Neural cell (in vitro differentiated cells): ENCODE results near the gene UGT2A3. TPM values are rescaled to one million over a fixed set of nuclear protein-coding genes. Genes with fewer than 3 reads are reported as not detected.

Experiments
- H2AFZ ChIP-seq: fragments of 200-600, 300-800 bp; sonication (generic), shearing (Covaris generic); 2 replicates; pipeline ENCODE4 v1.6.0; 2014; ENCODE audit warnings: low read depth, mild to moderate bottlenecking, antibody characterized with exemption, low read length, moderate library complexity
- H3F3A ChIP-seq: fragments of 200-600 bp; shearing (Covaris generic); 2 replicates; pipeline ENCODE4 v1.6.1; 2016; ENCODE audit warnings: mild to moderate bottlenecking, moderate library complexity, mixed read lengths, antibody characterized with exemption, low read length; ENCODE audit not compliant: insufficient read depth, poor library complexity, severe bottlenecking
- H3K27ac ChIP-seq: fragments of 200-600, 300-800 bp; sonication (generic), shearing (Covaris generic); 2 replicates; pipeline ENCODE4 v1.5.1; 2014; ENCODE audit warnings: mild to moderate bottlenecking, low read length, moderate library complexity
- H3K27me3 ChIP-seq: fragments of 300-800, 200-600 bp; sonication (generic), shearing (Covaris generic); 2 replicates; pipeline ENCODE4 v1.6.0; 2014; ENCODE audit warnings: mild to moderate bottlenecking, low read depth, low read length, moderate library complexity; ENCODE audit not compliant: insufficient read depth
- H3K36me3 ChIP-seq: fragments of 300-800, 200-600 bp; sonication (generic), shearing (Covaris generic); 2 replicates; pipeline ENCODE4 v1.5.1; 2014; ENCODE audit warnings: mild to moderate bottlenecking, antibody characterized with exemption, low read length, moderate library complexity; ENCODE audit not compliant: insufficient read depth
- H3K4me2 ChIP-seq: fragments of 300-800, 200-600 bp; sonication (generic), shearing (Covaris generic); 2 replicates; pipeline ENCODE4 v1.6.0; 2014; ENCODE audit warnings: mild to moderate bottlenecking, low read length
- H3K4me3 ChIP-seq: fragments of 300-800, 200-600 bp; sonication (generic), shearing (Covaris generic); 2 replicates; pipeline ENCODE4 v1.5.1; 2014; ENCODE audit warnings: mild to moderate bottlenecking, low read length, moderate library complexity
- H3K79me2 ChIP-seq: fragments of 200-600 bp; shearing (Covaris generic); replicated peaks from 2 replicates; pipeline ENCODE4 v1.6.0; 2014; ENCODE audit warnings: mild to moderate bottlenecking, low read length, moderate library complexity; ENCODE audit not compliant: insufficient read depth
- H3K9ac ChIP-seq: fragments of 300-800, 200-600 bp; sonication (generic), shearing (Covaris generic); 2 replicates; pipeline ENCODE4 v1.6.1; 2016; ENCODE audit warnings: mild to moderate bottlenecking, low read length, mixed read lengths
- H3K9me2 ChIP-seq: fragments of 200-600 bp; shearing (Covaris generic); 2 replicates; pipeline ENCODE4 v1.6.1; 2016; ENCODE audit warnings: mild to moderate bottlenecking, low read length, mixed read lengths; ENCODE audit not compliant: insufficient read depth
- H3K9me3 ChIP-seq: fragments of 200-600, 300-800 bp; sonication (generic), shearing (Covaris generic); 2 replicates; pipeline ENCODE4 v1.6.1; 2016; ENCODE audit warnings: mild to moderate bottlenecking, mixed run types, low read length, moderate library complexity, mixed read lengths
- H4K20me1 ChIP-seq: fragments of 200-600 bp; shearing (Covaris generic); 2 replicates; pipeline ENCODE4 v1.6.1; 2016; ENCODE audit warnings: mild to moderate bottlenecking, mixed run types; ENCODE audit not compliant: insufficient read depth
- EP300 ChIP-seq: fragments of 450-650 bp; conservative IDR thresholded peaks from 2 replicates; pipeline ENCODE4 v1.6.1; 2014; ENCODE audit warnings: antibody characterized with exemption, mild to moderate bottlenecking, moderate library complexity; ENCODE audit not compliant: poor library complexity, severe bottlenecking
- EZH2 ChIP-seq: fragments of 200-600, 300-800 bp; shearing (Covaris generic), sonication (generic); IDR thresholded peaks from 2 replicates; pipeline ENCODE4 v1.6.1; 2014; ENCODE audit warnings: antibody characterized with exemption, low read length, borderline replicate concordance, mild to moderate bottlenecking; ENCODE audit not compliant: insufficient read depth, poor library complexity, severe bottlenecking
- MXI1 ChIP-seq: fragments of 450-650 bp; conservative IDR thresholded peaks from 2 replicates; pipeline ENCODE4 v1.6.1; 2014; ENCODE audit warnings: antibody characterized with exemption, mild to moderate bottlenecking; ENCODE audit not compliant: poor library complexity, severe bottlenecking
- POLR2AphosphoS5 ChIP-seq: IDR thresholded peaks from 2 replicates; pipeline ENCODE4 v1.6.1; 2012
- RAD21 ChIP-seq: fragments of 450-650 bp; conservative IDR thresholded peaks from 2 replicates; pipeline ENCODE4 v1.6.1; 2014; ENCODE audit warnings: antibody characterized with exemption, mild to moderate bottlenecking, moderate library complexity
- SMC3 ChIP-seq: fragments of 450-650 bp; conservative IDR thresholded peaks from 2 replicates; pipeline ENCODE4 v1.6.1; 2014; ENCODE audit warnings: antibody characterized with exemption, mild to moderate bottlenecking, moderate library complexity; ENCODE audit not compliant: poor library complexity
- TAF1 ChIP-seq: IDR thresholded peaks from 2 replicates; pipeline ENCODE4 v1.6.1; 2012; ENCODE audit warnings: low read depth
- polyA plus RNA-seq: library from polyadenylated mRNA; depleted of rRNA; stranded (reverse); fragments of >200 nt; gene quantifications from 2 replicates; pipeline ENCODE4 v1.2.3, GENCODE V29; 2014
- small RNA-seq, 3 experiments: library from RNA; depleted of rRNA; stranded (forward); fragments of <200 nt; gene quantifications; one replicate each; pipeline ENCODE3, GENCODE V24; 2012
- TF ChIP-seq, protein P1 (sequence below): fragments of 450-650 bp; IDR thresholded peaks from 2 replicates; pipeline ENCODE4 v1.5.1; 2014; ENCODE audit warnings: antibody characterized with exemption, mild to moderate bottlenecking, moderate library complexity; ENCODE audit not compliant: poor library complexity, severe bottlenecking
- TF ChIP-seq, protein P2 (sequence below): IDR thresholded peaks from 2 replicates; pipeline ENCODE4 v1.6.1; 2012; ENCODE audit warnings: borderline replicate concordance

The UGT2A3 gene
- polyA plus RNA-seq, 1 donor from 2014 or later = not detected

DNA sequence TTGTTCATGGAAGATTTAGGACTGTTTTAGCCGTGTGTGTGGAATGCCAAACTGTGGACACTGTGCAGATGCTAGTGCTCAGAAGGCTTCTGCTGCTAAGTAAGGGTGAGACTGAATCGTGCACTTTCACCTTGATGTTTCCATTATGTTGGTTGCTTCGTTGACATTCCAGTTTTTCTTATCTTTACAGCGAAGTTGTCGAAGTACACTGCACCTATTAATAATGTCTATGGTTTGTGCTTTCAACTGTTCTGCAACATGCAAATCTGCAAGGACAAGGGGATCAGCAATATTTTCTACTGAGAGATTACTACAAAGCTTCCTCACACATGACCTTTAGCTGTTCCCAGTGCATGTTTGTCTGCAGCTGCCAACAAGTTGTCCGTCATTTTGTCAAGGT is 67.7 kb downstream of the UGT2A3 start:
- no peaks in the 10 kb centered on the region for H3K9me3 ChIP-seq
- H3K4me3 ChIP-seq = no peak overlapping the region
- H3K27me3 ChIP-seq = no peaks in the 10 kb centered on the region
- H3K9ac ChIP-seq = no peak overlapping the region
- H3K79me2 ChIP-seq = no peaks in the 10 kb centered on the region
- no peak overlapping the region for H3K4me2 ChIP-seq
- no peaks in the 10 kb centered on the region for H3K36me3 ChIP-seq
- no peaks in the 10 kb centered on the region for H3F3A ChIP-seq
- no peak overlapping the region for H2AFZ ChIP-seq
- no peaks in the 10 kb centered on the region for H3K9me2 ChIP-seq
- no peak overlapping the region for H3K27ac ChIP-seq
- TF ChIP-seq EP300 (no peak), EZH2 (no peak), SMC3 (no peak), POLR2AphosphoS5 (no peak), MXI1 (no peak), TAF1 (no peak), RAD21 (no peak)
- TF ChIP-seq, protein P1, sequence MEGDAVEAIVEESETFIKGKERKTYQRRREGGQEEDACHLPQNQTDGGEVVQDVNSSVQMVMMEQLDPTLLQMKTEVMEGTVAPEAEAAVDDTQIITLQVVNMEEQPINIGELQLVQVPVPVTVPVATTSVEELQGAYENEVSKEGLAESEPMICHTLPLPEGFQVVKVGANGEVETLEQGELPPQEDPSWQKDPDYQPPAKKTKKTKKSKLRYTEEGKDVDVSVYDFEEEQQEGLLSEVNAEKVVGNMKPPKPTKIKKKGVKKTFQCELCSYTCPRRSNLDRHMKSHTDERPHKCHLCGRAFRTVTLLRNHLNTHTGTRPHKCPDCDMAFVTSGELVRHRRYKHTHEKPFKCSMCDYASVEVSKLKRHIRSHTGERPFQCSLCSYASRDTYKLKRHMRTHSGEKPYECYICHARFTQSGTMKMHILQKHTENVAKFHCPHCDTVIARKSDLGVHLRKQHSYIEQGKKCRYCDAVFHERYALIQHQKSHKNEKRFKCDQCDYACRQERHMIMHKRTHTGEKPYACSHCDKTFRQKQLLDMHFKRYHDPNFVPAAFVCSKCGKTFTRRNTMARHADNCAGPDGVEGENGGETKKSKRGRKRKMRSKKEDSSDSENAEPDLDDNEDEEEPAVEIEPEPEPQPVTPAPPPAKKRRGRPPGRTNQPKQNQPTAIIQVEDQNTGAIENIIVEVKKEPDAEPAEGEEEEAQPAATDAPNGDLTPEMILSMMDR = no peak
- TF ChIP-seq, protein P2, sequence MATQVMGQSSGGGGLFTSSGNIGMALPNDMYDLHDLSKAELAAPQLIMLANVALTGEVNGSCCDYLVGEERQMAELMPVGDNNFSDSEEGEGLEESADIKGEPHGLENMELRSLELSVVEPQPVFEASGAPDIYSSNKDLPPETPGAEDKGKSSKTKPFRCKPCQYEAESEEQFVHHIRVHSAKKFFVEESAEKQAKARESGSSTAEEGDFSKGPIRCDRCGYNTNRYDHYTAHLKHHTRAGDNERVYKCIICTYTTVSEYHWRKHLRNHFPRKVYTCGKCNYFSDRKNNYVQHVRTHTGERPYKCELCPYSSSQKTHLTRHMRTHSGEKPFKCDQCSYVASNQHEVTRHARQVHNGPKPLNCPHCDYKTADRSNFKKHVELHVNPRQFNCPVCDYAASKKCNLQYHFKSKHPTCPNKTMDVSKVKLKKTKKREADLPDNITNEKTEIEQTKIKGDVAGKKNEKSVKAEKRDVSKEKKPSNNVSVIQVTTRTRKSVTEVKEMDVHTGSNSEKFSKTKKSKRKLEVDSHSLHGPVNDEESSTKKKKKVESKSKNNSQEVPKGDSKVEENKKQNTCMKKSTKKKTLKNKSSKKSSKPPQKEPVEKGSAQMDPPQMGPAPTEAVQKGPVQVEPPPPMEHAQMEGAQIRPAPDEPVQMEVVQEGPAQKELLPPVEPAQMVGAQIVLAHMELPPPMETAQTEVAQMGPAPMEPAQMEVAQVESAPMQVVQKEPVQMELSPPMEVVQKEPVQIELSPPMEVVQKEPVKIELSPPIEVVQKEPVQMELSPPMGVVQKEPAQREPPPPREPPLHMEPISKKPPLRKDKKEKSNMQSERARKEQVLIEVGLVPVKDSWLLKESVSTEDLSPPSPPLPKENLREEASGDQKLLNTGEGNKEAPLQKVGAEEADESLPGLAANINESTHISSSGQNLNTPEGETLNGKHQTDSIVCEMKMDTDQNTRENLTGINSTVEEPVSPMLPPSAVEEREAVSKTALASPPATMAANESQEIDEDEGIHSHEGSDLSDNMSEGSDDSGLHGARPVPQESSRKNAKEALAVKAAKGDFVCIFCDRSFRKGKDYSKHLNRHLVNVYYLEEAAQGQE = no peak
- no peaks in the 10 kb centered on the region for H4K20me1 ChIP-seq

Small RNA genes within 50 kb of the gene (small RNA-seq; reads per million reads assigned to genes)
- gene AC021146.3 (0 to 0.03 (median 0) reads per million in 3 experiments), gene AC021146.6 (0 reads per million in 3 experiments)

Other genes with a start within 250 kb of the UGT2A3 start
- gene UGT2B10, start 135.8 kb downstream of the UGT2A3 start, polyA plus RNA-seq = not detected in 2 replicates
- not detected in 2 replicates for gene UGT2B7, start 144.7 kb upstream of the UGT2A3 start, polyA plus RNA-seq